Natural killer cell (primary cell): ENCODE results near the gene FASTKD1. TPM values are rescaled to one million over a fixed set of nuclear protein-coding genes. Genes with fewer than 3 reads are reported as not detected.
"Not testable (repeated sequence)": the region's sequence is repeated elsewhere in the genome, so short reads cannot be mapped to it uniquely, and the experiment has no call there.

ENCODE experiments used
- ATAC-seq, 3 donors: fragments of 150-1000 bp in 2 of 3; fragments of 200-7000 bp in 1 of 3; cut with Tn5 transposase; 1 replicate in 1 of 3; 2 replicates in 2 of 3; pipeline ENCODE4 v1.10.0; 2021; ENCODE audit warnings: mild to moderate bottlenecking in 2 of 3, moderate library complexity in 2 of 3
- DNase-seq, 2 donors: peaks; one replicate each; pipeline versions ENCODE4 v3.0.0 to v3.0.0-alpha.2; 2013 to 2021; ENCODE audit warnings: mixed read lengths in 1 of 2
- H3K27ac ChIP-seq: one replicate; pipeline ENCODE4 v1.5.1; 2013; ENCODE audit warnings: mild to moderate bottlenecking, low read length
- H3K27me3 ChIP-seq: one replicate; pipeline ENCODE4 v1.6.1; 2013; ENCODE audit warnings: low read length; ENCODE audit not compliant: control insufficient read depth, insufficient read depth
- H3K36me3 ChIP-seq: one replicate; pipeline ENCODE4 v1.6.1; 2013; ENCODE audit warnings: low read length; ENCODE audit not compliant: control insufficient read depth, insufficient read depth
- H3K4me1 ChIP-seq: one replicate; pipeline ENCODE4 v1.6.1; 2013; ENCODE audit warnings: low read length; ENCODE audit not compliant: control insufficient read depth, insufficient read depth
- H3K4me3 ChIP-seq: one replicate; pipeline ENCODE4 v1.5.1; 2013; ENCODE audit warnings: low read length
- H3K9me3 ChIP-seq: one replicate; pipeline ENCODE4 v1.6.1; 2013; ENCODE audit warnings: low read length; ENCODE audit not compliant: control insufficient read depth, insufficient read depth
- H3K27ac Mint-ChIP-seq, 2 donors: one replicate each; pipeline ENCODE4 v1.8.0; 2022; ENCODE audit warnings: mild to moderate bottlenecking in 2 of 2, mixed read lengths in 2 of 2, moderate library complexity in 1 of 2
- H3K27me3 Mint-ChIP-seq, 2 donors: one replicate each; pipeline ENCODE4 v1.8.0; 2022; ENCODE audit warnings: low read depth in 2 of 2, mixed read lengths in 2 of 2
- H3K36me3 Mint-ChIP-seq: one replicate; pipeline ENCODE4 v1.8.0; 2022; ENCODE audit warnings: mixed read lengths
- H3K4me1 Mint-ChIP-seq, 2 donors: one replicate each; pipeline ENCODE4 v1.8.0; 2022; ENCODE audit warnings: mixed read lengths in 2 of 2
- H3K4me3 Mint-ChIP-seq: one replicate; pipeline ENCODE4 v1.8.0; 2022; ENCODE audit warnings: mild to moderate bottlenecking, moderate library complexity, mixed read lengths
- H3K9me3 Mint-ChIP-seq, 2 donors: one replicate each; pipeline ENCODE4 v1.8.0; 2022; ENCODE audit warnings: mixed read lengths in 2 of 2
- CTCF ChIP-seq: fragments of 200-600 bp; IDR thresholded peaks from one replicate; pipeline ENCODE4 v1.8.0; 2022; ENCODE audit warnings: antibody characterized with exemption
- WGBS: methylation state at CpG from one replicate; pipeline ENCODE4 v1.1.7; 2013; ENCODE audit warnings: missing lambda C conversion rate; ENCODE audit not compliant: insufficient coverage; 5-methylcytosine and 5-hydroxymethylcytosine counted together
- intact Hi-C: fragments of 100-400 bp; cut with micrococcal nuclease; formaldehyde crosslinking; loops from one replicate; pipeline ENCODE4 v1.14.2; 2022
- total RNA-seq, 4 donors: library from RNA; stranded (reverse); fragments of 120-200 nt in 1 of 4; gene quantifications; one replicate each; pipeline versions ENCODE4 v1.2.3 to v1.2.4, GENCODE V29; 2013 to 2022

Gene FASTKD1
- total RNA-seq, 3 donors from 2014 or later (not counting 1 experiment from before 2014, with no cell fraction given), result 10.9 to 14.1 (median 12.5) TPM

GRCh38 chr2:169619946-169620345 is 46.3 kb upstream of the FASTKD1 start:
- Histone ChIP-seq H3K4me3 (no peak overlapping the region), H3K36me3 (peaks cover 31% of the 10 kb centered on the region), H3K9me3 (no peaks in the 10 kb centered on the region), H3K4me1 (no peaks in the 10 kb centered on the region), H3K27me3 (no peaks in the 10 kb centered on the region), H3K27ac (no peak overlapping the region)
- Mint-ChIP-seq H3K27ac (no peak overlapping the region), H3K36me3 (peaks cover 38% of the 10 kb centered on the region), H3K9me3 (peaks cover 2% of the 10 kb centered on the region in 2 donors), H3K27me3 (no peaks in the 10 kb centered on the region), H3K4me3 (no peak overlapping the region), H3K4me1 (peaks cover 42 to 50% of the 10 kb centered on the region in 2 donors)
- 88% methylated on average over 1 of the region's 3 CpGs for WGBS
- DNase-seq, result no peak
- no peak for TF ChIP-seq CTCF
- intact Hi-C loops, result no loop called here
- no peak for ATAC-seq

- DNase-seq, H3K4me3 Mint-ChIP-seq, intact Hi-C loops, H3K27me3 Mint-ChIP-seq, H3K27ac Mint-ChIP-seq, H3K4me1 ChIP-seq, H3K4me3 ChIP-seq, H3K27me3 ChIP-seq, H3K9me3 ChIP-seq, H3K27ac ChIP-seq, ATAC-seq, H3K9me3 Mint-ChIP-seq: not testable (repeated sequence)
- peaks cover 29 to 36% of the 10 kb centered on the region in 2 donors for H3K4me1 Mint-ChIP-seq
- WGBS, result 100% methylated on average over 1 of the region's 1 CpG
- peaks cover 36% of the 10 kb centered on the region for H3K36me3 Mint-ChIP-seq
- H3K36me3 ChIP-seq, result peaks cover 43% of the 10 kb centered on the region
Measured at GRCh38 chr2:169615982-169616381, 42.3 kb upstream of the FASTKD1 start.

GRCh38 chr2:169613876-169614275 is 40.2 kb upstream of the FASTKD1 start:
- H3K9me3 Mint-ChIP-seq, result peaks cover 1 to 2% of the 10 kb centered on the region in 2 donors
- H3K9me3 ChIP-seq, result no peaks in the 10 kb centered on the region
- H3K27me3 ChIP-seq, result no peaks in the 10 kb centered on the region
- no peak for DNase-seq
- no peak overlapping the region for H3K27ac Mint-ChIP-seq
- intact Hi-C loops, result no loop called here
- H3K36me3 ChIP-seq, result peaks cover 51% of the 10 kb centered on the region
- no peak overlapping the region for H3K27ac ChIP-seq
- H3K27me3 Mint-ChIP-seq, result no peaks in the 10 kb centered on the region
- no peak overlapping the region for H3K4me3 ChIP-seq
- no peaks in the 10 kb centered on the region for H3K4me1 ChIP-seq
- no peak for TF ChIP-seq CTCF
- H3K4me1 Mint-ChIP-seq, result peaks cover 14 to 25% of the 10 kb centered on the region in 2 donors
- ATAC-seq, result no peak
- peaks cover 48% of the 10 kb centered on the region for H3K36me3 Mint-ChIP-seq
- H3K4me3 Mint-ChIP-seq, result no peak overlapping the region
- no CpG with 5 or more reads among the region's 2 CpGs for WGBS

- Histone ChIP-seq H3K36me3 (peaks cover 61% of the 10 kb centered on the region), H3K27me3 (no peaks in the 10 kb centered on the region), H3K27ac (no peak overlapping the region), H3K4me3 (no peak overlapping the region), H3K4me1 (no peaks in the 10 kb centered on the region), H3K9me3 (no peaks in the 10 kb centered on the region)
- no peaks in the 10 kb centered on the region for H3K9me3 Mint-ChIP-seq
- ATAC-seq (no peak), DNase-seq (no peak)
- intact Hi-C loops, result no loop called here
- no peak overlapping the region for H3K4me3 Mint-ChIP-seq
- 95% methylated on average over 2 of the region's 2 CpGs for WGBS
- TF ChIP-seq CTCF, result no peak
- H3K27ac Mint-ChIP-seq, result no peak overlapping the region
- H3K4me1 Mint-ChIP-seq, result peaks cover 0 to 4% of the 10 kb centered on the region in 2 donors
- H3K27me3 Mint-ChIP-seq, result no peaks in the 10 kb centered on the region
- peaks cover 27% of the 10 kb centered on the region for H3K36me3 Mint-ChIP-seq
Measured at GRCh38 chr2:169609264-169609663, 35.6 kb upstream of the FASTKD1 start.
